EL (cell line): Measurements from ENCODE around the gene PIGN.

Experiments used
- DNase-seq: peaks from one replicate; pipeline ENCODE4 v3.0.0-alpha.2; 2016

PIGN gene

GRCh38 chr18:62186774-62187542 is at the start of gene PIGN, which contains the start of gene RELCH:
PIGN (minus strand) TSS chr18:62187056; CDS start chr18:62161353, 25,703 bp downstream.
RELCH (plus strand) TSS chr18:62187255; CDS start chr18:62187506, 251 bp downstream.
- peak; percentile 99 for DNase-seq

GRCh38 chr18:62236252-62236651 is 49.4 kb upstream of the PIGN start:
- DNase-seq, result no peak

GRCh38 chr18:62226047-62226446 is 39.2 kb upstream of the PIGN start:
- DNase-seq, result no peak

GRCh38 chr18:62224229-62224628 is 37.4 kb upstream of the PIGN start:
- DNase-seq, result no peak

- DNase-seq, result no peak
Measured at GRCh38 chr18:62214790-62215189, 27.9 kb upstream of the PIGN start.

GRCh38 chr18:62211325-62211828 is 24.5 kb upstream of the PIGN start:
- DNase-seq, result no peak

GRCh38 chr18:62210138-62210537 is 23.3 kb upstream of the PIGN start:
- DNase-seq, result no peak

GRCh38 chr18:62209046-62209445 is 22.2 kb upstream of the PIGN start:
- DNase-seq, result no peak

GRCh38 chr18:62206593-62206992 is 19.7 kb upstream of the PIGN start:
- no peak for DNase-seq

- DNase-seq, result no peak
Measured at GRCh38 chr18:62205824-62206223, 19.0 kb upstream of the PIGN start.

- DNase-seq, result no peak
Measured at GRCh38 chr18:62201870-62202269, 15.0 kb upstream of the PIGN start.

- no peak for DNase-seq
Measured at GRCh38 chr18:62200121-62200914, 13.5 kb upstream of the PIGN start.

- no peak for DNase-seq
Measured at GRCh38 chr18:62199629-62200028, 12.8 kb upstream of the PIGN start.

- DNase-seq, result no peak
Measured at GRCh38 chr18:62198259-62198658, 11.4 kb upstream of the PIGN start.

GRCh38 chr18:62196980-62197379 is 10.1 kb upstream of the PIGN start:
- DNase-seq, result no peak

GRCh38 chr18:62196079-62196478 is 9.2 kb upstream of the PIGN start:
- DNase-seq, result no peak

- DNase-seq, result no peak
Measured at GRCh38 chr18:62189208-62189607, 2.4 kb upstream of the PIGN start.

- peak; percentile 31 for DNase-seq
Measured at GRCh38 chr18:62187543-62188510, 971 bp upstream of the PIGN start.

- no peak for DNase-seq
Measured at GRCh38 chr18:62186499-62186773, 420 bp downstream of the PIGN start.

GRCh38 chr18:62183578-62184195 is 3.2 kb downstream of the PIGN start:
- peak; percentile 50 for DNase-seq

- no peak for DNase-seq
Measured at GRCh38 chr18:62182220-62182619, 4.6 kb downstream of the PIGN start.

- DNase-seq, result no peak
Measured at GRCh38 chr18:62179213-62179612, 7.6 kb downstream of the PIGN start.
